Lower leg skin (tissue), 4 donors: ENCODE measurements around the gene TTC7B. TPM values are rescaled to one million over a fixed set of nuclear protein-coding genes. Genes with fewer than 3 reads are reported as not detected.

Experiments
- DNase-seq, 2 donors: peaks; one replicate each; pipeline ENCODE4 v3.0.0-alpha.2; 2019; ENCODE audit warnings: low spot score in 2 of 2
- H3K4me3 ChIP-seq: fragments of 200-600 bp; sonication (generic); 2 replicates; pipeline ENCODE4 v1.5.1; 2017; ENCODE audit warnings: mild to moderate bottlenecking, low read depth; ENCODE audit not compliant: poor library complexity, severe bottlenecking
- POLR2A ChIP-seq, 2 donors: fragments of 450-650 bp; IDR thresholded peaks; one replicate each; pipeline ENCODE4 v1.6.1; 2016 to 2017; ENCODE audit warnings: antibody characterized with exemption in 2 of 2, mild to moderate bottlenecking in 1 of 2, moderate library complexity in 1 of 2
- WGBS, 2 donors: methylation state at CpG; one replicate each; pipeline ENCODE4 v1.1.5; 2018; 5-methylcytosine and 5-hydroxymethylcytosine counted together
- intact Hi-C: fragments of 100-400 bp; cut with DNase I; formaldehyde crosslinking; loops from one replicate; pipeline ENCODE4 v1.15.0; 2023; ENCODE audit warnings: low total_unique reads
- total RNA-seq, 4 donors: library from RNA; depleted of rRNA; stranded (reverse); fragments of >200 nt; gene quantifications; one replicate each; pipeline ENCODE4 v1.1.0, GENCODE V29; 2016
- TF ChIP-seq, protein P1 (sequence below), 3 donors: fragments of 450-650 bp; IDR thresholded peaks; one replicate each; pipeline ENCODE4 v1.5.1; 2016; ENCODE audit warnings: antibody characterized with exemption in 3 of 3, mild to moderate bottlenecking in 3 of 3, moderate library complexity in 2 of 3

Gene TTC7B
- total RNA-seq, 4 donors from 2014 or later = 10.3 to 28.7 (median 20.2) TPM

DNA sequence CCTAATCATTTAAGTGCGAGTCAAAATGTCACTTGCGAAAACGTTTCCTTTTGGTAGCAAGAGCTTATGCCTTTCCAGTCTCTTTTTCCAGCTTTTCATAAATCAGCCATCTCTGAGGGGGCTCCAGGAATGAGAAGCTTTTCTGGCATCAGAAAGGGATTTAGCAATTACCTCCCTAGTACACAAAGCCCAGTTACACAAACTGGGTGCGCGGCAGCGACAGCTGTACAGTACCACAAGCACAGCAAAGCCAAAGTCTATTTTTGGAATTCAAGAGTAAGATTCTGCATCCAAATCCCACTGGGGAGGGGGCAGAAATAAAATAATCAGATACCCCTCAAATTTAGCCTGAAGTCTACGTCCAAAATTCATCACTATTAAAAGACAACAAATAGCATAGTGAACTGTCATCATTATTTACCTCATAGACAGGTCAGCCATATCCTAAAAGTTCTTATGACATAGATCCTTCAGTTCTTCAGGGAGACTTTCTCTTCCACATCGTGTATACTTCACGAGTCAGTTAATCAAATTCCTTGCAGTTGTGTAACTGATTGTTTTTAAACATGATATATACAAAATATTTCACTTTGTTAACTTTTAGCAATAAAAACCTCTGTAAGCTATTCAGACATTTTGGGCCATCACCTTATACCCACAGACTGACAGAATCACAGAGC lies 150.8 kb downstream of the TTC7B start:
- DNase-seq = no peak
- intact Hi-C loops = no loop called here
- 86 to 88% methylated on average over 9 of the region's 9 CpGs for WGBS, 2 donors
- no peak overlapping the region for H3K4me3 ChIP-seq
- TF ChIP-seq, protein P1, sequence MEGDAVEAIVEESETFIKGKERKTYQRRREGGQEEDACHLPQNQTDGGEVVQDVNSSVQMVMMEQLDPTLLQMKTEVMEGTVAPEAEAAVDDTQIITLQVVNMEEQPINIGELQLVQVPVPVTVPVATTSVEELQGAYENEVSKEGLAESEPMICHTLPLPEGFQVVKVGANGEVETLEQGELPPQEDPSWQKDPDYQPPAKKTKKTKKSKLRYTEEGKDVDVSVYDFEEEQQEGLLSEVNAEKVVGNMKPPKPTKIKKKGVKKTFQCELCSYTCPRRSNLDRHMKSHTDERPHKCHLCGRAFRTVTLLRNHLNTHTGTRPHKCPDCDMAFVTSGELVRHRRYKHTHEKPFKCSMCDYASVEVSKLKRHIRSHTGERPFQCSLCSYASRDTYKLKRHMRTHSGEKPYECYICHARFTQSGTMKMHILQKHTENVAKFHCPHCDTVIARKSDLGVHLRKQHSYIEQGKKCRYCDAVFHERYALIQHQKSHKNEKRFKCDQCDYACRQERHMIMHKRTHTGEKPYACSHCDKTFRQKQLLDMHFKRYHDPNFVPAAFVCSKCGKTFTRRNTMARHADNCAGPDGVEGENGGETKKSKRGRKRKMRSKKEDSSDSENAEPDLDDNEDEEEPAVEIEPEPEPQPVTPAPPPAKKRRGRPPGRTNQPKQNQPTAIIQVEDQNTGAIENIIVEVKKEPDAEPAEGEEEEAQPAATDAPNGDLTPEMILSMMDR (IDR thresholded peaks at IDR 0.05) = no peak
- TF ChIP-seq POLR2A (IDR thresholded peaks at IDR 0.05) = no peak

DNA sequence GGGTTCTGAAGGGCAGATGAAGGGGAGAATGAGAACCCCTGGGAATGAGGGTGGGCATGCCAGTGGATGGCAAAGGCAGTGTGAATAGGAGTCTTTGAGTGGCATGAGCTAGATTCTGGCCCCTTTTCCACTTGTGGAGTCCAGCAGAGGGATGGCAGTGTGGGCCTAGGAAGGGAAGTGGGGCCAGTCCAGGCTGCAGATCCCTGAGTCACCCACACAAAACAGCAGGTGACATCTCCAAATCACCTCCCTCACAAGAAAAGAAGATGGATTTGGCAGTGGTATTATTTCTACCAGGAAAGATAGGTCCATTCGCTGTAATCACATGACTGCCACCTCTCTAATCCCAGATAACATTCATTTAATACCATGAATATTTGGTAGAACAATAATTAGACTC lies 151.3 kb downstream of the TTC7B start:
- TF ChIP-seq, protein P1 (IDR thresholded peaks at IDR 0.05) = no peak
- TF ChIP-seq POLR2A (IDR thresholded peaks at IDR 0.05) = no peak
- no peak for DNase-seq
- WGBS, 2 donors = 96 to 97% methylated on average over 1 of the region's 1 CpG
- intact Hi-C loops = no loop called here
- no peak overlapping the region for H3K4me3 ChIP-seq

DNA sequence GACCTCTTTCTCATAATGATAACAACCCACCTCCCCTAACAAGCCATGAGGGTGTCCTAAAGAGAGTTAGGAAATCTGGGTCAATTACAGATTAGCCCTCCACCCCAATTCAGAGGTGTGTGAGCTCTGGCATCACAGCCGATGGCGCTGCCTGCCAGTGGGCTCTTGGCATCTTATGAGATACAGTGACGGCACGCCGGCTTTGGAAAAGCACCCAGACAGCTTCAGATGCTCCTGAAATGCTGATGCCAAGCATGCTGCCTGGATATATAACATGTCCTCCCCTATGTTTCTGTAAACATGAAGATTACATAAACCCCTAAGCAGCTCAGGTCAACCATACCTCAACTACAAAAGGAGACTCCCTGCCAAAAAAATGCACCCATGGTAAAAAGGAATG lies 152.6 kb downstream of the TTC7B start:
- intact Hi-C loops = no loop called here
- WGBS, 2 donors = 88 to 92% methylated on average over 5 of the region's 5 CpGs
- H3K4me3 ChIP-seq = no peak overlapping the region
- DNase-seq = no peak
- no peak for TF ChIP-seq POLR2A (IDR thresholded peaks at IDR 0.05)
- TF ChIP-seq, protein P1 (IDR thresholded peaks at IDR 0.05) = no peak

DNA sequence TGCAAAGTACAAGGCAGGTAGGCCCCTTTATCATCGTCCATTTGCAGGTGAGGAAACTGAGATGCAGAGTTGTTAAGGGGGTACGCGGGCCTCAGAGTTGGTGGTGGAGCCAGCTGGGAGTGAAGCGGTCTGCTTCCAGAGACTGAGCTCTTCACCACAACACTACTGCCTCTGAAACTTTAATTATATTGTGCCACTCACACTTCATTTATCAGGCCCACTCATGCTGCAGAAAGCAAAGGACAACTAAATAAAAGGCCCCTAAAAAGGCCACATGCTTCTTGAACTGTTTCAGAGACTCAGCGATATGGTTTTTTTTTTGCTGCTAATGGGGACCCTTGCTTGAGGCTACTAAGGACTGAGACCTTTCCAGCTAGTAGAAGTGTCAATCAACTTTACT lies 153.1 kb downstream of the TTC7B start:
- H3K4me3 ChIP-seq = no peak overlapping the region
- DNase-seq = no peak
- intact Hi-C loops = no loop called here
- WGBS, 2 donors = 90 to 93% methylated on average over 5 of the region's 5 CpGs
- TF ChIP-seq, protein P1 (IDR thresholded peaks at IDR 0.05) = no peak
- no peak for TF ChIP-seq POLR2A (IDR thresholded peaks at IDR 0.05)

DNA sequence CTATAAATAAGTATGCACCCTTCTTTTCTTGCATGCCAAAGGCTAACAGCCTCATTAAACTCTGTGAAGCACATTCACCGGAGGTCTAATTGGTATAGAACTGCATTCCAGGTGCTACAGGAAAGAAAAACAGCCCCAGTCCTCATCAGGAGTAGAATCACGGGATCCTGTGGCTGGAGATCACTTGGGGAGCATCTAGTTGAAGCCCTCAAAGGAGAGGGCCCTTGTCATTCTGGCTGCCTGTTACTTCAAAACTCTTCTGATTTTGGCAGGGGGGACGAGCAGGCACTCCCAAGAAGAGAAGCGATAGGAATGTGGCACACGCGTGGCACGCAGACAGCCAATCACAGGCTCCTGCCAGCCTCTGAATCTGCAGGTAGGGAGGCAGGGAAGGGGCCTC lies 154.4 kb downstream of the TTC7B start:
- 73 to 79% methylated on average over 7 of the region's 7 CpGs for WGBS, 2 donors
- no peak for TF ChIP-seq POLR2A (IDR thresholded peaks at IDR 0.05)
- TF ChIP-seq, protein P1 (IDR thresholded peaks at IDR 0.05) = no peak
- no peak for DNase-seq
- H3K4me3 ChIP-seq = no peak overlapping the region
- intact Hi-C loops = no loop called here
